ELF-1 (cell line): ENCODE data around the gene TRAP1.

Experiments
- DNase-seq: peaks from one replicate; pipeline ENCODE4 v3.0.0-alpha.2; 2016; ENCODE audit warnings: low read depth, low spot score

Gene TRAP1

DNA sequence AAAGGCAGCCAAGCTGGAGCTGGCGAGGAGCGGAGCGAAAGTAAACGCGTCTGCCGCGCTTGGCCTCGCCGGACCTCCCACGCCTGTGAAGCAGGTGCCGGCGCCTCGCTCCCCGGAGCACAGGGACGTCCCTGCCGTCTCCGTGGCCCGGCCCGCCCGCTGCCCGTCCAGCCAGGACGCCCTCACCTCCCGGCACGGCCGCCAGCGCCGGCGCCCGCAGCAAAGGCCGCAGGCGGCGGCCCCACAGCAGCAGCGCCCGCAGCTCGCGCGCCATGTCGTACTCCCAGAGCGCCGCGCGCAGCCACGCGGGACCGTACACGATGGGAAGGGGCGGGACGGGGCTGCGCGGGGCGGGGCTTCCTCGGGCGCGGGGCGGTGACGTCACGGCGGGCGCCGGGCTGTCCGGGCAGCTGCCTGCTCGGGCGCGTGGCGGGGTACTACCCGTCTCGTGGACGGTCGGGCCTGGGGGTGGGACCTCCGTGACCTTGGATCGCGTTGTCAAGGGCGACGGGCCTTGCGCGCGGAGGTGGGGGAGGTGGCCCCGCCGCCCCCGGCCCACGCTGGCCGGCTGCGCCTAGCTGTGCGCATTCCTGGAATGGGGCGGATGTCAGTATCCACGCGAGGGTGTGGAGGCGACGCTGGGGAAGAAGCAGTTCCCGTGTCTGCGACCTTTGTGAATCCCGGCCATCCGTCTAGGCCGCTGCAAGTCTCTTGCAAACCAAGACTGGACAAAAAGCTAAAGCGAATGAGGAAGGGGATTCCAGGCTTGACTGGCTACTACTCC, at the start of gene TRAP1:
Gene TRAP1, minus strand, starts transcription at position 290 of the 784 bp plus-strand sequence. Its CDS starts 16 bp downstream, at position 274.
- peak; percentile 65 for DNase-seq

DNA sequence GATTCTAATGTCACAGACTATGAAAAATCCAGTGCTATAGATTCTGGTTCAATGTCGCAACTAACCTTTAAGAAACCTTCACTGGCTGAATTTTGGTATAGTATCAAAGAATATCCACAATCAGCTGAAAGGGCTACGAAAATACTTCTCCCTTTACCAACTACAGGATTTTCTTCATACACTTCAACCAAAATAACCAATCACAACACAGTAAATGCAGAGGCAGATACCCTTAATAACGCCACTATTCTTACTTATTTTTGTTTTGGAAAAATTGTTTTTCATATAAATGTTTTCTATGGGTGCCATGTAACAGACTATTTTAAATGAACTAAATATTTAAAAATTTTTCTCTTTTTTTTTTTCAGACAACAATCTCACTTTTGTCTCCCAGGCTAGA, 48.9 kb upstream of the TRAP1 start:
- DNase-seq, result no peak

DNA sequence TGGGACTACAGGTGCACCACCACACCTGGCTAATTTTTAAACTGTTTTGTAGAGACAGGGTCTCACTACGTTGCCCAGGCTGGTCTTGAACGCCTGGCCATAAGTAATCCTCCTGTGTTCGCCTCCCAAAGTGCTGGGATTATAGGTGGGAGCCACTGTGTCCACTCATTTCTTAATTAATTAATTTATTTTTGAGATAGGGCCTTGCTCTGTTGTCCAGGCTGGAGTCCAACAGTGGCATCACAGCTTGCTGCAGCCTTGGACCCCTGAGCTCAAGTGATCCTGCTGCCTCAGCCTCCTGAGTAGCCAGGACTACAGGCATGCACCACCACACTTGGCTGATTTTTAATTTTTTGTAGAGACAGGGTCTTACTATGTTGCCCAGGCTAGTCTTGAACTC, 47.1 kb upstream of the TRAP1 start:
- DNase-seq, result no peak

DNA sequence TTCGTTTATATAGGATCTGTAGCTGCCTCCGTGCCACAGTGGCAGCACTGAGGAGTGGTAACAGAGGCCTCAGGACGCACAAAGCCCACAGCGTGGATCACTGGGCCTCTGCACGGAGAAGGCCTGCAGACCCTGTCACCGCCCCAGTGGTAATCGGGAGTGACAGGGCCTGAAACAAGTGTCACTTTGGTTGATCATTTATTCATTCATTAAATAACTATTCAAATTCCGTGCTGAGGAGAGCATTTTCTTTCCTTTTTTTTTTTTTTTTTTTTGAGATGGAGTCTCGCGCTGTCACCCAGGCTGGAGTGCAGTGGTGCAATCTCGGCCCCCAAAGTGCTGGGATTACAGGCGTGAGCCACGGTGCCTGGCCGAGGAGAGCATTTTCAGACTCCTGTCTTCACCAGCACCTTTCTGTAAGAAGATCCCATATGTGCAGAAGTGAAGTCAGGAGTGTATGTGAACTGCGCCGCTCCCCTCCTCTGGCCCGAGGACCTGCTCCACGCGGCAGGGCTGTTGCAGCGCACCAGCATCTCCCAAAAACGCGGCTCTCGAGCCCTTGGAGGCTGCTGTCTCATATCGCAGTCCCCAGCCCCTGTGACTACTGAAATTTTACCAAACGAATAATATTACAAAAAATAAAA, 44.9 kb upstream of the TRAP1 start:
- no peak for DNase-seq

DNA sequence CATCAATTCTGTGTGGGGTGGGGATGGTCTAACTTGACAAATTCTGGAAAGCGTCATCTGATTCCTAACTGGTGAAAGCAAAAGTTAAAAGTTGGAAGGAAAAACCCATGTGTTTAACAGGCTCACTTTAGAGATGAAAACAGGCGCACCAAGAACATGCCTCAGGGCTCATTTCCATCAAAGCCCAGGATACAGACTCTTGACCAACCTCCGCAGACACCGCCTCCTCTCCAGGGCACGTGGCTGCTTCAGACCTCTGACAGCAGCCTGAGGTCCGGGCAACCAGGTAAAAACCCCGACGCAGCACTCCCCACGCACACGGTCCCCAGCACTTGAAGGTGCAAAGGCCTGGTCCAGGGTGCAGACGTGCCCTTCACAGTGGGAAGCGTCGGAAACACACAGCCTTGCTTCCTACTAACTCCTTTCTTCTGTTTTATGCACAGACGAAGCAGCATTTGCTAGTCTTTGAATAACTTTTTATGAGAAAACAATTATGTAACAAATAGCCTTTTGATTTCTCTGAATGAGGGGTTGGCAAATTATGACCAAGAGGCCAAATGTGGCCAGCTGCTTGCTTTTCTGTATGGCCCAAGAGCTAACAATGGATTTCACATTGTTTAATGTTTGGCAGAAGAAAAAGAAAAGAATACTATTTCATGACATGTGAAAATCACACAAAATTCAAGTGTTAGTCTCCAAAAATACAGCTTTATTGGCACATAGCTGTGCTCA, 44.2 kb upstream of the TRAP1 start:
- peak; percentile 59 for DNase-seq

DNA sequence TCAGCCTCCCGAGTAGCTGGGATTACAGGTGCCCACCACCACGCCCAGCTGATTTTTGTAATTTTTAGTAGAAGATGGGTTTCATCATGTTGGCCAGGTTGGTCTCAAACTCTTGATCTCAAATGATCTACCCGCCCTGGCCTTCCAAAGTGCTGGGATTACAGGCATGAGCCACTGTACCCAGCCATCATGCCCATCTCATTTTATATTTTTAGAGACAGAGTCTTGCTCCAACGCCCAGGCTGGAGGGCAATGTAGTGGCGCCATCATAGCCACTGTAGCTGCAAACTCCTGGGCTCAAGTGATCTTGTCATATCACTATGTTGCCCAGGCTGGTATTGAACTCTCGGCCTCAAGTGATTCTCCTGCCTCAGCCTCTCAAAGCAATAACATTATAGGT, 43.2 kb upstream of the TRAP1 start:
- DNase-seq, result no peak

DNA sequence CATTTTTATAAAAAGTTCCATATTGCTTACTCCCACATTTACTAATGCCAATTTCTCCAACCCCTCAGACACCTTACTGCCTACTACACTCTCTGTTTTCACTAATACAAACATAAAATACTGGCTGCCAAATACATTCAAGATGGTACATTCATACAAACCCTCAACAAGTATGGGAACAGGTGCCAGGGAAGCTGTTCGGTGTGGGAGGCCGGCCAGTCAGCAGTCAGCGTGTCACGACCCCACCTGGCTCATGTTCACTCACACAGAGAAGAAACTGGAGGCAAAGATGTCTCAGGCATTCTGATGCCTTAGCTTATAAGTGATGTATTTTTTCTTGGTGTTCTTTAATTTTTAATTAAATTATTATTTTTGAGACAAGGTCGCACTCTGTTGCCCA, 42.4 kb upstream of the TRAP1 start:
- DNase-seq, result no peak

DNA sequence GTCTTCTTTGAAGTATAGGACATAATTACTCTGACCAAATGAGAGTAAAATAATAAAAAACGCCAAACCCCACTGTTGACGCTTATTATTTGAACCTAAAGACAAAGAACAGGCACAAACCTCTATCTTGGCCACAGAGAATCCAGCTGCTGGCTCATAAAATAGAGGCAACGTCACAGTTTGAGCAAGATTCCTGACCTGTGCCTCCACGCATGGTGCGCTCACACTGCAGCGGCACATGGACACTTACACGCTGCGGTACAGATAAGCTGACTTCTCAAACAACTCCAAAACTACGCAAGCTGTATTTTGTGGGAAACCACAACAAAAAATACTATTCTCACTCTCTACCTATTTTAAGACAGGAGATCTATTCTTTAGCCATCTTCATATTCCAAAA, 38.8 kb upstream of the TRAP1 start:
- DNase-seq, result no peak

DNA sequence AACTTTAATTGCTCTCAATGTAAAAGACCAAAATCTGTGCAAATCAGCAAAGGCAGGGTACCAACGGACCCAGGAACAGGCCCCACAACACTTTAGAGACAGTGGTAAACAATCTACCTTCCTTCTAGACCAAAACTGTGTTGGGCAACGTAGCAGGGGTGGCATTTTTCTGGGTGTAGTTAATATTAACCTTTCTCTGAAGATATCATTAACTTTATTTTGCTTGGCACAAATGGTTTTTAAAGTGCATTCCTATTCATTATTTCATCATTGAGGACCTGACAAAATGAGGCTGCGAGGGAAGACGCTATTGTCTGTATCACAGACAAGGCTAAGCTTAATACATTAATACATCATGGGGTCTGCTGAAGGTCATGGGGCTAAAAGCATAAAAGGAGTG, 37.9 kb upstream of the TRAP1 start:
- no peak for DNase-seq

DNA sequence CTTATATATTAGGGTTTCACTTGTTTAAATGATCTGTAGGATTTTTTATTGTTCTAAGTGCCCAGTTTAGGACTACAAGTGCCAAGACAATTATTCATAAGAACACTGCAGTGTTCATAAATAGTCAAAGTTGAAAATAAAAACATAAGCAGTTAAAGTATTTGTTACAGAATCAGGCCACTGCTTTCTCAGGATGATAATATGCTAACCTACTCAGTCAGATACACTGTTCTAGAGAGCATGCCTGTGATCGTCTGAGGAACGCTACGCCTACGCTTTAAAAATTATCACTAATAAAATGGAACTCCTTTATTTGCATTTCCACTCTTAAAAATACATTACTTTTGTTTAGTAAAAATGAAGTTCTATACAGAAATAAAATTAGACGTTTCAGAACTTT, 37.4 kb upstream of the TRAP1 start:
- no peak for DNase-seq

DNA sequence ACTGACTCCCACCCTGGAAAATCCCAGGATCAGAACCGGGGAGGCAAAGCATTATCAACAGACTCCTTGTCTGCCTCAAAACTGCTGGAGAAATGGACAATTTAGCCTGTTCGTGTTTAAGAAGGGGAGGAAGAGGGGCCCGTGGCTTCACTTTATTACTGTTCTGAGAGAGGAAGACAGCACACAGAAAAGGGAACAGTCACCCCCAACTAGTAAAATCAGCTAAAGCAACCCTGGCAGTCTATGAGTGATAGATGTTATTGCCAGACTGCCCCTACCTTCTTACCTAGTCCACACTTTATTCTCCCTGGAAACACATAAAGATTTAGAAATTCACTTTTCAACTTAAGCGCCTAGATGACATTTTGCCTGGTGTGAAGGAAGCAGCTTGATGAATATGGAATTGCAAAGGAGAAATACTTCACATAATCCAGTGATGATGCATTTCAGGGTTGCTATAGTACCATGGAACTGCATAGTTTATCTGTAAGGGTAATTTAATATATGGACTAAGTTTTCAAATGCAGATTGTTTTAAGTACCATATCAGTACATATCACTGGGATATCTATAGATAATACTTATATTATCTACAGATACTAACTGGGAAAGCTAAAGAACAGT, 36.9 kb upstream of the TRAP1 start:
- no peak for DNase-seq

DNA sequence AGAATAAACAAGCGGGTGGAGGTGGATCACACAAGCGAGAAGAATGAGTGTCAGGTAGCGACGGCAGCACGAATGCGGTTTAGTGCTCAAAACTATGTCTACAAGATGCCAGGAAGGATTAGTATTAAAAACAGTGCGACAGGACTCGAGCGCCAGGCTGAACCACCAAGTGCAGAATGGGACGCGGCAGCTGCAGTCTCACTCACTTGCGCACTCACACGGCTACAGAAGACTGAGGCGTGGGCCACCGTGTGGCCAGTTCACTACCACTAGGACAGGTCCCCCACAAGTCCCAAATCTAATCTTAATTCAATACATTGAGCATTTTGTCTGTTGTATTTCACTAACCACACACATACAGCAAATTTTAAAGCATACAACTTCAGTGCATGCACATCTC, 35.7 kb upstream of the TRAP1 start:
- DNase-seq, result no peak

DNA sequence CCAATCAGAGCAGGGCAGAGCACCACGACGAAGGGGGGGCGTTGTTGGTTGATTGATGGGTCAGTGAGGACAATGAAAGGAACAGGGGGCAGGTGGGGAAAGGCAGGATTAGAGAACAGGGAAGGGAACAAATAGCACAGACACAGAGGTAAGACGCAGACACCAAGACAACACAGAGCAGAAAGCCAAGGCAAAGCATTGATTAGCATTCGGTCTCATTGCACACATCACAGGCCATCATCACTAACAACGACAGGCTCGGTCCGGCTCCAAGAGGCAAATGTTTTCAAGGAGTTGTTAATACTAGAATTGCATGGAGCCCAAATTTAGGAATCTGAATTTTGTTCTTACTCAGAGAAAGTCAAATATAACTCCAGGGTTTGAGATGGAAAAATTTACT, 34.6 kb upstream of the TRAP1 start:
- no peak for DNase-seq

DNA sequence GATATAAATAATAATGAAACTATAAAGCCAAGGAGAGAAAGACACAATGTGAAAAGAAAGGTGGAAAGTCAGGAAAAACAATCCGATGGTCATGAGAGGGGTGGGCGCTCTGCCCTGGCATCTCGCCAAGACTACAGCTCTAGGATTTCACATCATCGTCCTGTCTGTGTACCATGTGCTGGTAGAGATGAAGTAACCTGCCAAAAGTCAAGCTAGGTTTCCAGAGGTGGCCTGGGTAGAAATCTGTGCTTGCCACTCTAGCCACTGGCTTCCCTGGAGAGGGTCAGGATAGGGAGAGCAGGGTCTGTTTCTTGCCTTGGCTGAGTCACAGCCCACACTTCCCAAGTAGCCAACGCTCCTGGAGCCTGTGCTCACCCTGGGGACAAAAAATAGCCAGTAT, 31.0 kb upstream of the TRAP1 start:
- DNase-seq, result no peak

DNA sequence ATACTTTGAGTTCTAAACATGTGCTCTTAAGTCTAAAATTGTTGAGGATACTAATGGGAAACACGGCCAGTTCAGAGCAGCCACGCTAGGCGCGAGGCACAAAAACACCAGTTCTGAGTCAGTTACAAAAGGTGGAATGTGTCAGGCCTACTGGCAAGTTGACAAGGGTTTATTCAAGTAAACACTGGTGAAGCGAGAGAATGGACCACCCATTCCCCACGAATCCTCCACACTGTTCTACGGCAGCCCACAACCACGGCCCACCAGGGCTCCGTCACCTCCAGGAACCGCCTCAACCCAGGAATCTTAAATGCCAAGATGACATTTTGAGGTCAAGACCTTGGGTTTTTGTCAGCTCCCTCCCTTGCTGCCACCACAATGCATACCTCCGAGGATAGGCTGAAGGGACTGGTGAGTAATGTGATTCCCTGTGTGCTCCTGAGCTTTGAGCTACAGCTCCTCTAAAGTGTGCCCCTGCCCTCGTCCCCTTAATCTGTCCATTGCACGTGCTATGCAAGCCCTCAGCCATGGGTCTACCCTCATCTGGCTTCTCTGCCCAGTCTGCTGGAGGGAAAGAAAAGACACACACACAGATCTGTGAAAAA, 28.5 kb upstream of the TRAP1 start:
- no peak for DNase-seq

DNA sequence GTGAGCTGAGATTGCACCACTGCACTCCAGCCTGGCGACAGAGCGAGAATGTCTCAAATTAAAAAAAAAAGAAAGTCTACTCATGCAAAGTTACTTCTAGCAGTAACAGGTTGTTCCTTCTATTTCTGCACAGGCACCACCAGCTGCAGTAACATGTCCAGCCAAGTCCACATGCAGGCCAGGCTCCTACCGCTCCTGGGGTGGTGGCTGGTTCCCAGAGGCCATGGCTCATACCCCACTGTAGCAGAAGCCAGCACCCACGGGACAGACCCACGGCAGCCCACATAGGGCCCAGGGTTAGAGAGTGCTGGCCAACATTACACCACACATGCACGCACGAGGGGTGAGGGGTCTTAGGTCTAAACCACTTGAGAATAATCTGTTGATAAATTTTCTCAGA, 26.7 kb upstream of the TRAP1 start:
- DNase-seq, result no peak

DNA sequence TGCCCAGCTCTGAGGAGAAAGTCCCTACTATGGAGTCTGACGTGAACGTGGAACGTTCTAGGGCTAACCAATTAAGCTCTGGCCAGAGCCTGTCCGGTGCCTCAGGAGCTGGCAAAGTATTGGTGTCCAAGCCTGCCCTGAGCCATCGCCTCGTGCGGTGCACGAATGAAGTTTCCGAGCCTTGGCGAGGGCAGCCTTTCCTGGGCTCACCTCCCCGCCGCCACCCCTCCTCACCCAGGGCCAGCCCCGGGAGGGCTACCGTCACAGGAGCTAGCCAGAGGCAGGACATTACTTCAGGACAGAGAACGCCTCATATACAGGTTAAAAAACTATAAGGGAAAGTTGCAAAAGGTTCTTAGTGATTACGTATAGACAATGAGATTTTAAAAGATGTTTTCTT, 23.6 kb upstream of the TRAP1 start:
- no peak for DNase-seq

DNA sequence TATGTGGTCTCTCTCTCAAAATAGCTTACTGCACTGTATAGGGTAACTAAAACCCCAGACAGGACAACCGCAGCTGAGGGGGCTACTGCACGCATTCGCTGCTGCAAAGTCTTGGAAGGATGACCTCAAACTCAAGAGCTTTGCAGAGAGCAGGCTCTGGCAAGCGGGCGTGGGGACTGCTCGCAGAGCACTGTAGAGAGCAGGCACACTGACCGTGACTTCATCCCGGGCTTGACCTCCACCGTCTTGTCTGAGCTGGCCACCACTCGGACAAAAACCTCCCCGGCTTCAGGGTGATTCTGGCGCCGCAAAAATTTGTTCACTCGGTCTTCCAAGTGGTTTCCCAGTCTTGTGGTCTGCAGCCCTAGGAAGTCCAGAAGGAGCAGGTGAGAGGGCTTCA, 22.9 kb upstream of the TRAP1 start:
- DNase-seq, result no peak

DNA sequence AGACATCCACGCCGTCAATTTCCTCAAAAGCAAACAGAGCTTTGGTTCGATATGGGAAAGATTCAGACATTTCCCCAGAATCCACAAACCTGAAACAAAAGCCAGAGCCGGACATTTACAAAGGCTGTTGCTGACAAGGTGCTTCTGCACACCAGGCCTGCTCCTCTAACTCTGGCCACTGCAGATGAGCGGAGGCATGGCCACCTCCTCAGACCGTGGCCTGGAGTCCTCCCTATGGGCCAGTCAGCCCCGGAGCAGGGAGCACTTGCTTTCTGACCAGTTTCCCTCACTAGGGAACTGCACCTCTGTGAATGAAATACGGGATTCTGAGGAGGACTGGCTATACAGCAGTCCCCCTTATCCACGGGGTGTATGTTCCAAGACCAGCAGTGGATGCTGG, 22.3 kb upstream of the TRAP1 start:
- DNase-seq, result no peak

DNA sequence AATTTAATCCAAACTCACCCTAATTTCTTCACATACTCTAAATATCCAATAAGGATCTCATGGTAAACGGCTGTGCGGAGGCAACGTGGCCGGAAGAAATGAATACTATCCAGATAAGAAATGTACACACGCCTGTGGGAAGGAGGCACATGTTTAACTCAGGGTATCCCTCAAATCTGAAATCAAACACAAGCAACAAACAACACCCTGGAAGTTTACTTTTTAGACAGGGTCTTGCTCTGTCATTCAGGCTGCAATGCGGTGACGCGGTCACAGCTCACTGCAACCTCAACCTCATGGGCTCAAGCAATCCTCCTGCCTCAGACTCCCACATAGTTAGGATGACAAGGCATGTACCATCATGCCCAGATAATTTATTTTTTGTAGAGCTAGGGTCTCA, 21.2 kb upstream of the TRAP1 start:
- DNase-seq, result no peak

DNA sequence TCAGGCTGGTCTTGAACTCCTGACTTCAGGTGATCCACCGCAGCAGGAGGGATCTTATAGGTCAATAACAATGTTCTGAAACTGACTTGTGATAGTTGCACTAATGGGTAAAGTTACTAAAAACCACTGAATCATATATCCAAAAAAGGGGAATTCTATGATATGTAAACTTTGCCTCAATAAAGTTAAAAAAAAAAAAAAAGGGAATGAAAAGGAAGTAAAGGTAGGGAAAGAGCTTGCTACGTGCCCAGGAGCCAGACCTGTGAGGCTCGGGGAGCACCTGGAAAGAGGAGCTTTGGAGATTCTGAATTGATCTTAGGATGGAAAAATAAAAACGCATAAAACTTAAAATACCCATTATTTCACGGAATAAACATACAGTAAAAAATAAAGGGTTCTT, 20.8 kb upstream of the TRAP1 start:
- no peak for DNase-seq

DNA sequence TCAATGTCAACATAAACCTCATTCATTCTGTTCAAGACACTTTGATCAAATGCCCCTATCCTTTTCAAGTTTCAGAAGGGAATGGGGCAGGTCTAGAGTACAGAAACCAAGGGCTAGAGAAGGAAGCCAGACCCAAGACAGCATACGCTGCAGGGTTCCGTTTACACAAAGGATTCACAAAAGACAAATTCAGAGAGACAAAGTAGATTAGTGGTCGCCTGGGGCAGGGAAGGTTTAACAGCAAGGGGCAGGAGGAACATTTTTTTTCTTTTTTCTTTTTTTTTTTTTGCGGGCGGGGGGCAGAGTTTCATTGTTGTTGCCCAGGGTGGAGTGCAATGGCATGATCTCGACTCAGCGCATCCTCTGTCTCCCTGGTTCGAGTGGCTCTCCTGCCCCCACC, 19.9 kb upstream of the TRAP1 start:
- peak; percentile 93 for DNase-seq
